Panc1 (cell line): ENCODE measurements around the gene ERN2. TPM values are rescaled to one million over a fixed set of nuclear protein-coding genes. Genes with fewer than 3 reads are reported as not detected.

Source experiments
- ATAC-seq: fragments of 200-7000 bp; cut with Tn5 transposase; 2 replicates; pipeline ENCODE4 v1.9.1; 2020; ENCODE audit warnings: mild to moderate bottlenecking, moderate library complexity
- BruUV-seq: library from RNA; stranded (reverse); fragments of 400-500 nt; replicated peaks from 2 replicates; lab custom pipeline; 2021; lab: Mats Ljungman, UMichigan
- CTCF ChIA-PET: fragments of 300-600 bp; sonication (Branson Sonifier 250); formaldehyde crosslinking; loops from one replicate; lab custom pipeline; 2022; ENCODE audit warnings: antibody characterized with exemption; lab: Charles Lee
- POLR2A ChIA-PET: fragments of 300-600 bp; sonication (Branson Sonifier 250); formaldehyde crosslinking; loops from one replicate; lab custom pipeline; 2022; ENCODE audit warnings: antibody characterized with exemption; lab: Charles Lee
- DNase-seq: peaks from one replicate; pipeline ENCODE4 v3.0.0-alpha.2; 2010; ENCODE audit warnings: low read depth, low spot score
- H3K27ac ChIP-seq: 2 replicates; pipeline ENCODE4 v1.5.1; 2011; ENCODE audit warnings: mild to moderate bottlenecking, low read length, inconsistent platforms
- H3K27me3 ChIP-seq: fragments of 200-500 bp; sonication (Bioruptor generic); 2 replicates; pipeline ENCODE4 v1.6.0; 2014; ENCODE audit warnings: low read length, inconsistent platforms; ENCODE audit not compliant: control insufficient read depth, insufficient read depth
- H3K36me3 ChIP-seq: fragments of 200-500 bp; sonication (Bioruptor generic); 2 replicates; pipeline ENCODE4 v1.5.1; 2014; ENCODE audit warnings: inconsistent platforms, mild to moderate bottlenecking, low read length, moderate library complexity; ENCODE audit not compliant: control insufficient read depth, insufficient read depth
- H3K4me1 ChIP-seq: 2 replicates; pipeline ENCODE4 v1.5.1; 2011; ENCODE audit warnings: inconsistent platforms, mild to moderate bottlenecking, low read length, moderate library complexity; ENCODE audit not compliant: control insufficient read depth, insufficient read depth
- H3K4me3 ChIP-seq, 2 experiments: 2 replicates each; pipeline ENCODE4 v1.5.1; 2011 to 2012; ENCODE audit warnings: low read depth in 2 of 2, low read length in 2 of 2, mild to moderate bottlenecking in 2 of 2, inconsistent platforms in 1 of 2, moderate library complexity in 1 of 2
- H3K9me3 ChIP-seq: fragments of 200-500 bp; sonication (Bioruptor generic); 2 replicates; pipeline ENCODE4 v1.5.1; 2014; ENCODE audit warnings: low read depth, mild to moderate bottlenecking, inconsistent platforms, low read length, moderate library complexity; ENCODE audit not compliant: control insufficient read depth, insufficient read depth
- CTCF ChIP-seq: fragments of 450-650 bp; IDR thresholded peaks from 2 replicates; pipeline ENCODE4 v1.5.1; 2017; ENCODE audit warnings: mild to moderate bottlenecking
- POLR2AphosphoS5 ChIP-seq: IDR thresholded peaks from 2 replicates; pipeline ENCODE4 v1.6.1; 2012; ENCODE audit warnings: mild to moderate bottlenecking, low read depth, low read length, moderate library complexity
- SIN3A ChIP-seq: IDR thresholded peaks from 2 replicates; pipeline ENCODE4 v1.6.1; 2012; ENCODE audit warnings: low read depth, mild to moderate bottlenecking, low read length, moderate library complexity, borderline replicate concordance; ENCODE audit not compliant: insufficient read depth
- TCF7L2 ChIP-seq: IDR thresholded peaks from 2 replicates; pipeline ENCODE4 v1.6.1; 2011; ENCODE audit warnings: mild to moderate bottlenecking, low read depth, low read length, inconsistent platforms
- in situ Hi-C: cut with HindIII; loops from 2 replicates; pipeline ENCODE4 v1.10.0; 2016; ENCODE audit warnings: low sequenced_read_pairs, low pct_unique_long_range_greater_than_20kb
- intact Hi-C: fragments of 100-400 bp; cut with micrococcal nuclease; formaldehyde crosslinking; loops from one replicate; pipeline ENCODE4 v1.10.0; 2022; ENCODE audit not compliant: unreplicated experiment
- total RNA-seq: library from RNA; stranded (reverse); gene quantifications from one replicate; pipeline ENCODE4 v1.2.1, GENCODE V29; 2021; ENCODE audit not compliant: unreplicated experiment
- TF ChIP-seq, protein P1 (sequence below), 2 experiments: IDR thresholded peaks; 2 replicates each; pipeline ENCODE4 v1.6.1; 2011 to 2012; ENCODE audit warnings: low read depth in 2 of 2, control low read depth in 1 of 2, low read length in 1 of 2, mild to moderate bottlenecking in 1 of 2, moderate library complexity in 1 of 2; ENCODE audit not compliant: insufficient read depth in 1 of 2

ERN2 gene
- total RNA-seq, 1 experiment from 2014 or later = not detected

DNA sequence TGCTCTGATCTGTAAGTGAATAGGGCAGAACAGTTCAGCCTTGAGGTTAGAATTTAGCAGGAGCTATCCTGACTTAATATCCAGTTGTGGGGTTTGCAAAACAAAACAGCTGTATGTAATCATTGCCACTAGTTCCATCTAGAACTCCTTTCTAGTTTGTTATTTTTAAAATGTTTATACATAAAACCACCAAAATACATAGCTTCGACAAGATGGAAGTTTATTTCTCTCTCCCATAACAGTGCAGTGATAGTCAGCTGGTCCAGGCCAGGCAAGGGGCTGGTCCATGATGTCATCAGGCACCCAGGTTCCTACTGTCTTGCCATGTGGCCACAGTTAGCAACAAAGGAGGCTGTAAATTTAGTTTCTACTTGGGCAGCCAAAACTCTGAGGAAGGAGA is 44.8 kb downstream of the ERN2 start:
- TSS peak; percentile 13 for BruUV-seq
- H3K4me3 ChIP-seq = no peak overlapping the region
- no peak for DNase-seq
- TF ChIP-seq POLR2AphosphoS5 = no peak
- no peak for TF ChIP-seq TCF7L2
- no peak for TF ChIP-seq SIN3A
- no peak for TF ChIP-seq CTCF
- in situ Hi-C loops (no loop called here), intact Hi-C loops (no loop called here)
- no peaks in the 10 kb centered on the region for H3K9me3 ChIP-seq
- no peaks in the 10 kb centered on the region for H3K27me3 ChIP-seq
- no peak overlapping the region for H3K27ac ChIP-seq
- no peak for ATAC-seq
- POLR2A ChIA-PET = no interaction called here
- H3K36me3 ChIP-seq = peaks cover 22% of the 10 kb centered on the region
- no peaks in the 10 kb centered on the region for H3K4me1 ChIP-seq
- CTCF ChIA-PET = no interaction called here

DNA sequence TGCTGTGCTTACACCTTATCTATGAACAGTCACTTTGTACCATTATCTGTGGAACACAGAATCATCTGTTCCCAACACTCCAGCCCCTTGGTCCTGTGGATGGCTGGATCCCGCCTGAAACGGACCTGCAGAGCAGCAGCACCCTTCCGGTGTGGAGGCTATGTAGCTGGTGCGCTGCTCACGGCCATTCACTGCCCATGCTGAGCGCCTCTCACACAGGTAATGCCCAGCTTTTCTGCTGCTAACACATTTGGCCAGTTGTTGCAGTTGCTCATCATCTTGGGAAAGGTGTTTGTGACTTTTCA is 45.7 kb downstream of the ERN2 start:
- in situ Hi-C loops = no loop called here
- intact Hi-C loops = no loop called here
- POLR2A ChIA-PET = no interaction called here
- CTCF ChIA-PET = no interaction called here
- TF ChIP-seq, protein P1, sequence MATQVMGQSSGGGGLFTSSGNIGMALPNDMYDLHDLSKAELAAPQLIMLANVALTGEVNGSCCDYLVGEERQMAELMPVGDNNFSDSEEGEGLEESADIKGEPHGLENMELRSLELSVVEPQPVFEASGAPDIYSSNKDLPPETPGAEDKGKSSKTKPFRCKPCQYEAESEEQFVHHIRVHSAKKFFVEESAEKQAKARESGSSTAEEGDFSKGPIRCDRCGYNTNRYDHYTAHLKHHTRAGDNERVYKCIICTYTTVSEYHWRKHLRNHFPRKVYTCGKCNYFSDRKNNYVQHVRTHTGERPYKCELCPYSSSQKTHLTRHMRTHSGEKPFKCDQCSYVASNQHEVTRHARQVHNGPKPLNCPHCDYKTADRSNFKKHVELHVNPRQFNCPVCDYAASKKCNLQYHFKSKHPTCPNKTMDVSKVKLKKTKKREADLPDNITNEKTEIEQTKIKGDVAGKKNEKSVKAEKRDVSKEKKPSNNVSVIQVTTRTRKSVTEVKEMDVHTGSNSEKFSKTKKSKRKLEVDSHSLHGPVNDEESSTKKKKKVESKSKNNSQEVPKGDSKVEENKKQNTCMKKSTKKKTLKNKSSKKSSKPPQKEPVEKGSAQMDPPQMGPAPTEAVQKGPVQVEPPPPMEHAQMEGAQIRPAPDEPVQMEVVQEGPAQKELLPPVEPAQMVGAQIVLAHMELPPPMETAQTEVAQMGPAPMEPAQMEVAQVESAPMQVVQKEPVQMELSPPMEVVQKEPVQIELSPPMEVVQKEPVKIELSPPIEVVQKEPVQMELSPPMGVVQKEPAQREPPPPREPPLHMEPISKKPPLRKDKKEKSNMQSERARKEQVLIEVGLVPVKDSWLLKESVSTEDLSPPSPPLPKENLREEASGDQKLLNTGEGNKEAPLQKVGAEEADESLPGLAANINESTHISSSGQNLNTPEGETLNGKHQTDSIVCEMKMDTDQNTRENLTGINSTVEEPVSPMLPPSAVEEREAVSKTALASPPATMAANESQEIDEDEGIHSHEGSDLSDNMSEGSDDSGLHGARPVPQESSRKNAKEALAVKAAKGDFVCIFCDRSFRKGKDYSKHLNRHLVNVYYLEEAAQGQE (IDR thresholded peaks at IDR 0.05; ENCODE audit: insufficient read depth in 1 of 2, low read depth in 2 of 2, low read length in 1 of 2) = no peak
- TF ChIP-seq SIN3A (no peak), TCF7L2 (no peak), CTCF (no peak), POLR2AphosphoS5 (no peak)
- ATAC-seq (no peak), DNase-seq (no peak)
- H3K4me1 ChIP-seq = no peaks in the 10 kb centered on the region
- no peak overlapping the region for H3K4me3 ChIP-seq
- no TSS peak for BruUV-seq
- no peaks in the 10 kb centered on the region for H3K27me3 ChIP-seq
- H3K27ac ChIP-seq = no peak overlapping the region
- H3K9me3 ChIP-seq = no peaks in the 10 kb centered on the region
- H3K36me3 ChIP-seq = peaks cover 22% of the 10 kb centered on the region
